ENCODE data around the gene CRIP1. TPM values are rescaled to one million over a fixed set of nuclear protein-coding genes. Genes with fewer than 3 reads are reported as not detected.

CRIP1 gene
- total and polyA plus RNA-seq, 4 donors: 72.8 to 465 (median 301) TPM

DNA sequence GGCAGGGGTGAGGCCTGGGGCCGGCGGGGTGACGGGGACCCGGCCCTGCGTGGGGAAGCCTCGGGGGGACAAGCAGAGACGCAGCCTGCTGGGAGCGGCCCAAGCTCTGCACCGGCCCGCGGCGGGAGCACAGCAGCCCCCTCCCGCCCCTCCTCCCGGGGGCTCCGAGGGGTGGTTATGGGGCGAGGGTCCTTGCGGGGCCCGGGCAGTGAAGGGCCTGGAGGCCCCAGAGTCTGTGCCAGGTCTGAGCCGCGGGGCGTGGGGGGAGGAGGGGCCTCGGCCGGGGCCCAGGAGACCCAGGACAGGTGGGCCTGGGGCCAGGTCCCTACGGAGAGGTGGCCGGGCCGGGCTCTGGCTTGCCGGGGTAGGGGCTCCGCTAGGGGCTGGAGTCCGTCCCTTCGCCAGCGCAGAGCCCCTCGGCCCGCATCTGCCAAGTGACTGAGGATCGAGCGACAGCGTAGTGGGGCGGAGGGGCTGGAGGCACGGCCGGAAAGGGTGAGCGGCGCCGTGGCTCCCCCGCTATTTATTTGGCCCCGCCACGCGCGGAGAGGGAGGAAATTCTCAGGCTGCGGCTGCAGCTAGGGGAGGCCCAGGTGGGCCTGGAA lies 40.2 kb downstream of the CRIP1 start:
- ATAC-seq (ENCODE audit: insufficient read depth, low FRiP score) (no peak), DNase-seq (peak in 1 of 3 donors; percentile 24)
- TF ChIP-seq, protein P1, sequence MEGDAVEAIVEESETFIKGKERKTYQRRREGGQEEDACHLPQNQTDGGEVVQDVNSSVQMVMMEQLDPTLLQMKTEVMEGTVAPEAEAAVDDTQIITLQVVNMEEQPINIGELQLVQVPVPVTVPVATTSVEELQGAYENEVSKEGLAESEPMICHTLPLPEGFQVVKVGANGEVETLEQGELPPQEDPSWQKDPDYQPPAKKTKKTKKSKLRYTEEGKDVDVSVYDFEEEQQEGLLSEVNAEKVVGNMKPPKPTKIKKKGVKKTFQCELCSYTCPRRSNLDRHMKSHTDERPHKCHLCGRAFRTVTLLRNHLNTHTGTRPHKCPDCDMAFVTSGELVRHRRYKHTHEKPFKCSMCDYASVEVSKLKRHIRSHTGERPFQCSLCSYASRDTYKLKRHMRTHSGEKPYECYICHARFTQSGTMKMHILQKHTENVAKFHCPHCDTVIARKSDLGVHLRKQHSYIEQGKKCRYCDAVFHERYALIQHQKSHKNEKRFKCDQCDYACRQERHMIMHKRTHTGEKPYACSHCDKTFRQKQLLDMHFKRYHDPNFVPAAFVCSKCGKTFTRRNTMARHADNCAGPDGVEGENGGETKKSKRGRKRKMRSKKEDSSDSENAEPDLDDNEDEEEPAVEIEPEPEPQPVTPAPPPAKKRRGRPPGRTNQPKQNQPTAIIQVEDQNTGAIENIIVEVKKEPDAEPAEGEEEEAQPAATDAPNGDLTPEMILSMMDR (IDR thresholded peaks at IDR 0.05; ENCODE audit: control extremely low read depth, extremely low read depth): no peak
- peak overlapping the region; percentile 11 for H3K4me3 ChIP-seq
- H3K27me3 ChIP-seq (ENCODE audit: control insufficient read depth in 3 of 3, insufficient read depth in 3 of 3, low read length in 2 of 3): peaks cover 0 to 6% (median 0%) of the 10 kb centered on the region in 3 donors
- peaks cover 0 to 22% (median 6%) of the 10 kb centered on the region in 5 donors for H3K4me1 ChIP-seq (ENCODE audit: control insufficient read depth in 5 of 5, insufficient read depth in 5 of 5, low read length in 5 of 5)
- no peaks in the 10 kb centered on the region for H3K36me3 ChIP-seq (ENCODE audit: control insufficient read depth in 4 of 4, insufficient read depth in 4 of 4, low read length in 4 of 4)
- no peak overlapping the region for H3K9ac ChIP-seq (ENCODE audit: insufficient read depth in 1 of 2, low read length in 2 of 2)
- no peak overlapping the region for H3K27ac ChIP-seq (ENCODE audit: low read depth in 1 of 2, low read length in 1 of 2)
- WGBS, 2 donors: 1 to 2% methylated on average over 24 to 48 of the region's 48 CpGs
- peaks cover 0 to under 1% (median 0%) of the 10 kb centered on the region in 4 donors for H3K9me3 ChIP-seq (ENCODE audit: control insufficient read depth in 4 of 4, insufficient read depth in 3 of 4, low read length in 3 of 4)

GRCh38 chr14:105527381-105527825 lies 40.7 kb downstream of the CRIP1 start:
- Histone ChIP-seq H3K9me3 (ENCODE audit: control insufficient read depth in 4 of 4, insufficient read depth in 3 of 4, low read length in 3 of 4) (peaks cover 0 to 3% (median 0%) of the 10 kb centered on the region in 4 donors), H3K27me3 (ENCODE audit: control insufficient read depth in 3 of 3, insufficient read depth in 3 of 3, low read length in 2 of 3) (peaks cover 0 to 6% (median 0%) of the 10 kb centered on the region in 3 donors), H3K36me3 (ENCODE audit: control insufficient read depth in 4 of 4, insufficient read depth in 4 of 4, low read length in 4 of 4) (no peaks in the 10 kb centered on the region), H3K4me3 (no peak overlapping the region), H3K9ac (ENCODE audit: insufficient read depth in 1 of 2, low read length in 2 of 2) (no peak overlapping the region), H3K27ac (ENCODE audit: low read depth in 1 of 2, low read length in 1 of 2) (no peak overlapping the region), H3K4me1 (ENCODE audit: control insufficient read depth in 5 of 5, insufficient read depth in 5 of 5, low read length in 5 of 5) (peaks cover 0 to 22% (median 6%) of the 10 kb centered on the region in 5 donors)
- TF ChIP-seq, protein P1 (IDR thresholded peaks at IDR 0.05; ENCODE audit: control extremely low read depth, extremely low read depth): no peak
- WGBS, 2 donors: 32 to 35% methylated on average over 23 of the region's 23 CpGs
- peak in 1 of 3 donors; percentile 24 for DNase-seq
- no peak for ATAC-seq (ENCODE audit: insufficient read depth, low FRiP score)

GRCh38 chr14:105527826-105528585 lies 41.3 kb downstream of the CRIP1 start:
- H3K4me3 ChIP-seq: peak overlapping the region; percentile 30
- peaks cover 0 to 22% (median 6%) of the 10 kb centered on the region in 5 donors for H3K4me1 ChIP-seq (ENCODE audit: control insufficient read depth in 5 of 5, insufficient read depth in 5 of 5, low read length in 5 of 5)
- peak; percentile 85 to 89 (median 85) for DNase-seq
- ATAC-seq (ENCODE audit: insufficient read depth, low FRiP score): peak; percentile 86
- TF ChIP-seq, protein P1 (IDR thresholded peaks at IDR 0.05; ENCODE audit: control extremely low read depth, extremely low read depth): peak; percentile 94
- peaks cover 0 to 3% (median 0%) of the 10 kb centered on the region in 4 donors for H3K9me3 ChIP-seq (ENCODE audit: control insufficient read depth in 4 of 4, insufficient read depth in 3 of 4, low read length in 3 of 4)
- WGBS, 2 donors: 7 to 8% methylated on average over 65 to 67 of the region's 67 CpGs
- peak overlapping the region in 1 of 2 donors; percentile 39 for H3K27ac ChIP-seq (ENCODE audit: low read depth in 1 of 2, low read length in 1 of 2)
- peak overlapping the region in 1 of 2 donors; percentile 37 for H3K9ac ChIP-seq (ENCODE audit: insufficient read depth in 1 of 2, low read length in 2 of 2)
- H3K27me3 ChIP-seq (ENCODE audit: control insufficient read depth in 3 of 3, insufficient read depth in 3 of 3, low read length in 2 of 3): peaks cover 0 to 6% (median 0%) of the 10 kb centered on the region in 3 donors
- H3K36me3 ChIP-seq (ENCODE audit: control insufficient read depth in 4 of 4, insufficient read depth in 4 of 4, low read length in 4 of 4): no peaks in the 10 kb centered on the region

All from lung (tissue), 12 donors.